Gastrocnemius medialis (tissue), 4 donors: Measurements from ENCODE around the gene ADCY5. TPM values are rescaled to one million over a fixed set of nuclear protein-coding genes. Genes with fewer than 3 reads are reported as not detected.

Experiments
- ATAC-seq, 2 donors: fragments of 150-250 bp; one replicate each; pipeline ENCODE4 v1.9.1; 2016
- DNase-seq, 2 donors: peaks; one replicate each; pipeline ENCODE4 v3.0.0-alpha.2; 2019
- H3K27ac ChIP-seq, 4 donors: fragments of 200-600 bp; sonication (generic); 1 replicate in 1 of 4; 2 replicates in 3 of 4; pipeline ENCODE4 v1.5.1; 2016 to 2018; ENCODE audit warnings: mild to moderate bottlenecking in 2 of 4, moderate library complexity in 1 of 4
- H3K27me3 ChIP-seq, 3 donors: fragments of 200-600 bp; sonication (generic) in 2 of 3; 1 replicate in 1 of 3; 2 replicates in 2 of 3; pipeline versions ENCODE4 v1.5.1 to v1.6.0; 2016 to 2019; ENCODE audit warnings: mild to moderate bottlenecking in 1 of 3, moderate library complexity in 1 of 3
- H3K36me3 ChIP-seq, 2 donors: fragments of 200-600 bp; sonication (generic) in 1 of 2; one replicate each; pipeline ENCODE4 v1.5.1; 2017 to 2018
- H3K4me1 ChIP-seq, 2 donors: fragments of 200-600 bp; sonication (generic) in 1 of 2; one replicate each; pipeline ENCODE4 v1.5.1; 2016 to 2017; ENCODE audit warnings: mild to moderate bottlenecking in 2 of 2
- H3K4me3 ChIP-seq, 4 donors: fragments of 200-600 bp; sonication (generic) in 3 of 4; 1 replicate in 1 of 4; 2 replicates in 3 of 4; pipeline ENCODE4 v1.5.1; 2016 to 2019; ENCODE audit warnings: mild to moderate bottlenecking in 2 of 4
- H3K9me3 ChIP-seq, 3 donors: fragments of 200-600 bp; sonication (generic) in 2 of 3; 1 replicate in 1 of 3; 2 replicates in 2 of 3; pipeline ENCODE4 v1.5.1; 2016 to 2019
- CTCF ChIP-seq, 5 experiments: fragments of 450-650 bp in 3 of 5; fragments of 200-600 bp in 2 of 5; sonication (generic) in 2 of 5; IDR thresholded peaks in 4 of 5; conservative IDR thresholded peaks in 1 of 5; 1 replicate in 4 of 5; 2 replicates in 1 of 5; pipeline ENCODE4 v1.5.1; 2016 to 2019; ENCODE audit warnings: antibody characterized with exemption in 5 of 5, mild to moderate bottlenecking in 3 of 5, moderate library complexity in 3 of 5
- POLR2A ChIP-seq, 2 donors: fragments of 450-650 bp; IDR thresholded peaks; one replicate each; pipeline ENCODE4 v1.6.1; 2017; ENCODE audit warnings: antibody characterized with exemption in 2 of 2, mild to moderate bottlenecking in 2 of 2, moderate library complexity in 2 of 2
- in situ Hi-C, 4 donors: fragments of 200-750 bp; cut with MboI; loops; one replicate each; pipeline versions ENCODE4 v1.15.0 to v1.8.0; 2017; ENCODE audit warnings: low sequenced_read_pairs in 4 of 4
- intact Hi-C: fragments of 100-400 bp; cut with DNase I; formaldehyde crosslinking; loops from one replicate; pipeline ENCODE4 v1.15.1; 2023; ENCODE audit warnings: low total_unique reads
- total RNA-seq, 4 donors: library from RNA; depleted of rRNA; stranded (reverse); fragments of >200 nt; gene quantifications; one replicate each; pipeline versions ENCODE4 v1.1.0 to v1.2.3, GENCODE V29; 2016

The ADCY5 gene
- total RNA-seq, 4 donors from 2014 or later, result 1.0 to 6.4 (median 4.3) TPM

GRCh38 chr3:123478314-123478713 lies 29.4 kb upstream of the ADCY5 start:
- no peaks in the 10 kb centered on the region for H3K9me3 ChIP-seq
- peaks cover 0 to 3% (median 0%) of the 10 kb centered on the region in 3 donors for H3K27me3 ChIP-seq
- no peaks in the 10 kb centered on the region for H3K36me3 ChIP-seq
- H3K27ac ChIP-seq, result no peak overlapping the region
- TF ChIP-seq CTCF (IDR thresholded peaks at IDR 0.05 in 4 of 5, conservative IDR thresholded peaks at IDR 0.05 in 1 of 5) (no peak), POLR2A (IDR thresholded peaks at IDR 0.05) (no peak)
- no peak overlapping the region for H3K4me3 ChIP-seq
- DNase-seq, result no peak
- in situ Hi-C loops (loop anchor here in 3 of 4 donors (25.0 kb wide), 1 partner anchor 141 kb away; no protein-coding TSS in a partner anchor), intact Hi-C loops (no loop called here)
- H3K4me1 ChIP-seq, result no peaks in the 10 kb centered on the region
- ATAC-seq, result no peak

- in situ Hi-C loops, result loop anchor here in 3 of 4 donors (25.0 kb wide), 1 partner anchor 140 kb away; no protein-coding TSS in a partner anchor
- intact Hi-C loops, result no loop called here
Measured at GRCh38 chr3:123476967-123477750, 28.3 kb upstream of the ADCY5 start.

GRCh38 chr3:123475786-123476185 lies 26.9 kb upstream of the ADCY5 start:
- no peak for ATAC-seq
- Histone ChIP-seq H3K4me1 (no peaks in the 10 kb centered on the region), H3K4me3 (no peak overlapping the region), H3K27me3 (peaks cover 0 to 3% (median 0%) of the 10 kb centered on the region in 3 donors), H3K36me3 (no peaks in the 10 kb centered on the region), H3K27ac (no peak overlapping the region), H3K9me3 (no peaks in the 10 kb centered on the region)
- in situ Hi-C loops (loop anchor here in 3 of 4 donors (25.0 kb wide), 1 partner anchor 138 kb away; no protein-coding TSS in a partner anchor), intact Hi-C loops (no loop called here)
- TF ChIP-seq CTCF (IDR thresholded peaks at IDR 0.05 in 4 of 5, conservative IDR thresholded peaks at IDR 0.05 in 1 of 5) (no peak), POLR2A (IDR thresholded peaks at IDR 0.05) (no peak)
- DNase-seq, result no peak

More at GRCh38 chr3:123476967-123477750, 28.3 kb upstream of the ADCY5 start:
- Histone ChIP-seq H3K36me3 (no peaks in the 10 kb centered on the region), H3K4me1 (no peaks in the 10 kb centered on the region), H3K27ac (no peak overlapping the region), H3K4me3 (no peak overlapping the region), H3K9me3 (no peaks in the 10 kb centered on the region), H3K27me3 (peaks cover 0 to 3% (median 0%) of the 10 kb centered on the region in 3 donors)
- ATAC-seq (no peak), DNase-seq (no peak)
- TF ChIP-seq CTCF (IDR thresholded peaks at IDR 0.05 in 4 of 5, conservative IDR thresholded peaks at IDR 0.05 in 1 of 5), result no peak
- no peak for TF ChIP-seq POLR2A (IDR thresholded peaks at IDR 0.05)

GRCh38 chr3:123471106-123471505 lies 22.2 kb upstream of the ADCY5 start:
- ATAC-seq (no peak), DNase-seq (no peak)
- no peak overlapping the region for H3K4me3 ChIP-seq
- H3K9me3 ChIP-seq, result no peaks in the 10 kb centered on the region
- intact Hi-C loops, result no loop called here
- in situ Hi-C loops, result no loop called here
- no peak for TF ChIP-seq CTCF (IDR thresholded peaks at IDR 0.05 in 4 of 5, conservative IDR thresholded peaks at IDR 0.05 in 1 of 5)
- no peak for TF ChIP-seq POLR2A (IDR thresholded peaks at IDR 0.05)
- no peaks in the 10 kb centered on the region for H3K4me1 ChIP-seq
- H3K27me3 ChIP-seq, result no peaks in the 10 kb centered on the region
- no peak overlapping the region for H3K27ac ChIP-seq
- no peaks in the 10 kb centered on the region for H3K36me3 ChIP-seq
